ENCODE measurements around the gene EWSR1. TPM values are rescaled to one million over a fixed set of nuclear protein-coding genes. Genes with fewer than 3 reads are reported as not detected.

EWSR1 gene
- total RNA-seq, 3 donors from 2014 or later: 458 to 522 (median 474) TPM

DNA sequence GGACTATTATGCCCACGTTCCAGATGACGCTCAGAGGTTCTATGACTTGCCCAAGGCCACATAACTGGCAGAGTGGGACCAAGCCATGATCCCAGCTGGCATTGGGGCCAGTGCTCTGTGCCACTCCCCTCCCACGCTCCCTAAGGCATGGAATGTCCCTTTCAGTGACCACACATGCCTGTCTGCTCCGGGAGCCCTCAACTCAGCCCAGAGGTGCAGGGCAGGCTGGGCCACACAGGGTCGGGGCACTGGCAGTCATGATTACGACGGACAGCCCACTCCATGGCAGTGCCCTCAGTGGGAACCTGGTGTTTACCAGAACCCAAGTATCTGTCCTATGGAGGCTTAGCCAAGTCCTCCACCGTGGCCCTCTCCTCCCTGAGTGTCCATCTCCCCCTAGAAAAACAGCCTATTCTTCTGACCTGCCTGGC lies 10.3 kb upstream of the EWSR1 start:
- ATAC-seq (no peak), DNase-seq (no peak)
- no peak overlapping the region for H3K4me3 Mint-ChIP-seq
- H3K36me3 Mint-ChIP-seq (ENCODE audit: insufficient read depth): no peaks in the 10 kb centered on the region
- H3K27me3 Mint-ChIP-seq (ENCODE audit: low read depth): peaks cover 2% of the 10 kb centered on the region
- no peaks in the 10 kb centered on the region for H3K9me3 Mint-ChIP-seq
- H3K4me1 Mint-ChIP-seq (ENCODE audit: low read depth): no peaks in the 10 kb centered on the region

DNA sequence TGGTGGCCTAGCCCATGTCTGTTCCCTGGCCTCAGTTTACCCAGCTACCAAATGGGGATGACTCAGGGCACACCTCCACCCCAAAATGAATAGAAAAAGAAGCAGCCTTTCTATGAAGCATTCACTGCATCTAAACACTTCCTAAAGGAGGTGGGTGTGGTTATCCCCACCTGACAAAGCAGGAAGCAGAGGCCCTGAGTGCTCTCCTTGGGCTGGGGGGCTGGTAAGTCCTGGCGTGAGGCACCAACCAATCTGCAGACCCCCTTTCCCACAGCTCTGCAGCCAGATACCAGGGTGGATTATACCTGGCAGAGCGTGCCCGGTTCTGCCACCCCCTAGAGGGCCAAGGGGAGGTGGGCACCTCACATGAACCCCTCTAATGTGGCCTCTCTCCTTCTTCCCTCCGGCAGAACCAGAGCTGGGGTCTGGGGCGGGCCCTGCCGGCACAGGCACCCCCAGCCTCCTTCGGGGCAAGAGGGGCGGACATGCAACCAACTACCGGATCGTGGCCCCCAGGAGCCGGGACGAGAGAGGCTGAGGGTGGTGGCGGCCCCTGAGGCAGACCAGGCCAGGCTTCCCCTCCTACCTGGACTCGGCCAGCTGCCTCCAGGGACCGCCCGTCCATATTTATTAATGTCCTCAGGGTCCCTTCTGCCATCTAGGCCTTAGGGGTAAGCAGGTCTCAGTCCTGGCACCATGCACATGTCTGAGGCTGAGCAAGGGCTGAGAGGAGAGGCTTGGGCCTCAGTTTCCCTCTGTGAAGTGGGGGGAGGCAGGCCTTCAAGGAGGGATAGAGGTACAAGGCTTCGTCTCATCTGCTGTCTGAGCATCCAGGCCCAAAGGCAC lies 9.4 kb upstream of the EWSR1 start:
- ATAC-seq (no peak), DNase-seq (no peak)
- Mint-ChIP-seq H3K9me3 (no peaks in the 10 kb centered on the region), H3K27me3 (ENCODE audit: low read depth) (no peaks in the 10 kb centered on the region), H3K4me1 (ENCODE audit: low read depth) (no peaks in the 10 kb centered on the region), H3K36me3 (ENCODE audit: insufficient read depth) (no peaks in the 10 kb centered on the region), H3K4me3 (no peak overlapping the region)

- DNase-seq: no peak
- no peaks in the 10 kb centered on the region for H3K4me1 Mint-ChIP-seq (ENCODE audit: low read depth)
- H3K36me3 Mint-ChIP-seq (ENCODE audit: insufficient read depth): peaks cover under 1% of the 10 kb centered on the region
- no peak overlapping the region for H3K4me3 Mint-ChIP-seq
- ATAC-seq: no peak
- no peaks in the 10 kb centered on the region for H3K9me3 Mint-ChIP-seq
- H3K27me3 Mint-ChIP-seq (ENCODE audit: low read depth): no peaks in the 10 kb centered on the region
Measured at GRCh38 chr22:29259253-29259899, 8.7 kb upstream of the EWSR1 start.

- Mint-ChIP-seq H3K4me1 (ENCODE audit: low read depth) (no peaks in the 10 kb centered on the region), H3K36me3 (ENCODE audit: insufficient read depth) (peaks cover 2% of the 10 kb centered on the region), H3K4me3 (no peak overlapping the region), H3K27me3 (ENCODE audit: low read depth) (no peaks in the 10 kb centered on the region), H3K9me3 (no peaks in the 10 kb centered on the region)
- DNase-seq: no peak
- no peak for ATAC-seq
Measured at GRCh38 chr22:29260031-29260560, 8.0 kb upstream of the EWSR1 start.

DNA sequence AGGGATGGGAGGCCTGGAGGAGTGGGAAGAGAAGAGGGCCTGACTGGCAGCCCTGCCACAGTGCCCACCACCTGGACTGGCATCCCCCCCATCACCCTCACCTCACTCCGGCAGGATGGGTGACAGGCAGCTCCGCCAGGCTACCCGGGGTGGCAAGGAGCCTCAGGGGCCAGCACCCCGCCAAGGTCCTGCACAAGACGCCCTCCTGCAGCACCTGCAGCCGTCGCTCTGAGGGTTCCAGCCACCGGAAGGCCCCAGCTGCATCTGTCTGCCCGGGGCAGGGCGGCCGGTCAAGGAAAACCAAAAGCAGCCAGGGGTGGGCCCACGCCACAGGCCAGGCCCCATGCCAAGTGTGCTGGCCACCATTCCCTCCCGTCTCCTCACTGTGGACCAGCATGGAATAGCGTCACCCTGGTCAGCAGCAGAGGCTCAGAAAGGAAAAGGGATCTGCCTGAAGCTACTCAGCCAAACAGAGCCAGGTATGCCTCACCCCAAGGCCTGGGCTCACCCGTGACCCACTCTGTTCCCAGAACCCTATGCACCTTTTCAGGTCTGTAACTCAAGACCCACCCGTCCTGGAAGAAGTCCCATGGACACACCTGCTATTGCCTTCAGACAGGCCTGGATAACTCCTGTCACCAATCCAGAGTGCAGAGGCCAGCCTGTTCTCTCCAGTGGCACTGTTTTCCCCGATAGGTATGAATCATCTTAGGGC lies 7.3 kb upstream of the EWSR1 start:
- ATAC-seq (no peak), DNase-seq (no peak)
- Mint-ChIP-seq H3K9me3 (no peaks in the 10 kb centered on the region), H3K4me3 (no peak overlapping the region), H3K4me1 (ENCODE audit: low read depth) (no peaks in the 10 kb centered on the region), H3K36me3 (ENCODE audit: insufficient read depth) (peaks cover 2% of the 10 kb centered on the region), H3K27me3 (ENCODE audit: low read depth) (no peaks in the 10 kb centered on the region)

GRCh38 chr22:29263791-29264276 lies 4.2 kb upstream of the EWSR1 start:
- no peaks in the 10 kb centered on the region for H3K27me3 Mint-ChIP-seq (ENCODE audit: low read depth)
- ATAC-seq: no peak
- DNase-seq: no peak
- H3K4me1 Mint-ChIP-seq (ENCODE audit: low read depth): peaks cover 9% of the 10 kb centered on the region
- no peak overlapping the region for H3K4me3 Mint-ChIP-seq
- H3K9me3 Mint-ChIP-seq: no peaks in the 10 kb centered on the region
- peaks cover 11% of the 10 kb centered on the region for H3K36me3 Mint-ChIP-seq (ENCODE audit: insufficient read depth)

DNA sequence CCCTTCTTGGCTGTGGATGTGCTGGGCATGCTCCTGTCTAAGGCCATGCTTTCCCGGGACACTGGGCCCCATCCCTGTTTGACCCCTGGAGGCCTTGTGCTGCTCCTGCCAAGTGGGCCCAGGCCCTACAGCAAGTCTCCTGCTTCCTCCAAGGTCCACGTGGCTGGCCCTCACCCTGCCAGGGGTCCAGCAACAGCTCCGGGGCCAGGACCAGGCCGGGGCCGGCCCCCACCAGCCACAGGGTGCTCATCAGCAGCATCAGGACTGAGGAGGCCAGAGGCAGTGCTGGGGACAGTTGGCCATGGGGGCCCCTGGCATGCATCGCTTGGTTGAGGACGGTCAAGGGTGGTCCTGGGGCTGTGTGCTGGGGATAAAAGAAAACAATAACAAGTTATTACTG lies 2.8 kb upstream of the EWSR1 start:
- H3K9me3 Mint-ChIP-seq: no peaks in the 10 kb centered on the region
- H3K36me3 Mint-ChIP-seq (ENCODE audit: insufficient read depth): peaks cover 23% of the 10 kb centered on the region
- no peak overlapping the region for H3K4me3 Mint-ChIP-seq
- no peak for ATAC-seq
- H3K27me3 Mint-ChIP-seq (ENCODE audit: low read depth): no peaks in the 10 kb centered on the region
- H3K4me1 Mint-ChIP-seq (ENCODE audit: low read depth): peaks cover 17% of the 10 kb centered on the region
- no peak for DNase-seq

DNA sequence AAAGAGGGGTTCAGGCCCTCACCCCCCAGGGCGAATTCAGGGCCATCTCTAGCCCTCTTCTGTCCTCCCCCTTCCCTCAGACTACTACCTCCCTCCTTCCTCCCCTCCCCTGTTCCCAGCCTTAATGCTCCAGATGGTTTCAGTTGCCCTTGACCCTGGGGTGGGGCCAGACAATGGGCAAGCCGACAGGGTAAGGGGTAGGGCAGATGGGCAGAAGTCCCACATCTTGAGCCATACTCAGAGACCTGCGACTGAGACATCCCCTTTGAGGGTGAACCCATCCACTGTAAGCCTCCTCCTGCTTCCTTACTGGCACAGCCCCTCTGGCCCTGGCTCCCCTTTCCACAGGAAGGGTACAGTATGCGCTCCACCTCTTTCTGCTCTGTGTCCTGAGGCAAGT lies 2.1 kb upstream of the EWSR1 start:
- H3K27me3 Mint-ChIP-seq (ENCODE audit: low read depth): no peaks in the 10 kb centered on the region
- ATAC-seq: no peak

GRCh38 chr22:29266564-29267461 lies 1.3 kb upstream of the EWSR1 start:
- no peak for DNase-seq
- ATAC-seq: no peak
- peaks cover 31% of the 10 kb centered on the region for H3K4me1 Mint-ChIP-seq (ENCODE audit: low read depth)

More for the DNA sequence above, 2.1 kb upstream of the EWSR1 start:
- H3K36me3 Mint-ChIP-seq (ENCODE audit: insufficient read depth): peaks cover 30% of the 10 kb centered on the region
- H3K4me1 Mint-ChIP-seq (ENCODE audit: low read depth): peaks cover 23% of the 10 kb centered on the region
- no peak for DNase-seq
- H3K4me3 Mint-ChIP-seq: peak overlapping the region; percentile 96
- no peaks in the 10 kb centered on the region for H3K9me3 Mint-ChIP-seq

GRCh38 chr22:29267462-29267857 lies 608 bp upstream of the EWSR1 start:
- H3K27me3 Mint-ChIP-seq (ENCODE audit: low read depth): no peaks in the 10 kb centered on the region
- no peak for DNase-seq
- no peak for ATAC-seq
- H3K4me1 Mint-ChIP-seq (ENCODE audit: low read depth): peaks cover 38% of the 10 kb centered on the region
- peaks cover 40% of the 10 kb centered on the region for H3K36me3 Mint-ChIP-seq (ENCODE audit: insufficient read depth)
- no peaks in the 10 kb centered on the region for H3K9me3 Mint-ChIP-seq
- H3K4me3 Mint-ChIP-seq: peak overlapping the region; percentile 96

More at GRCh38 chr22:29266564-29267461, 1.3 kb upstream of the EWSR1 start:
- Mint-ChIP-seq H3K4me3 (peak overlapping the region; percentile 96), H3K27me3 (ENCODE audit: low read depth) (no peaks in the 10 kb centered on the region), H3K36me3 (ENCODE audit: insufficient read depth) (peaks cover 35% of the 10 kb centered on the region), H3K9me3 (no peaks in the 10 kb centered on the region)

- no peaks in the 10 kb centered on the region for H3K27me3 Mint-ChIP-seq (ENCODE audit: low read depth)
- peak overlapping the region; percentile 96 for H3K4me3 Mint-ChIP-seq
- DNase-seq (peak; percentile 26), ATAC-seq (peak; percentile 29 to 36)
- H3K9me3 Mint-ChIP-seq: no peaks in the 10 kb centered on the region
- peaks cover 50% of the 10 kb centered on the region for H3K4me1 Mint-ChIP-seq (ENCODE audit: low read depth)
- H3K36me3 Mint-ChIP-seq (ENCODE audit: insufficient read depth): peaks cover 51% of the 10 kb centered on the region
Measured at GRCh38 chr22:29268511-29269229, 602 bp downstream of the EWSR1 start.

GRCh38 chr22:29269230-29269604 lies 1.1 kb downstream of the EWSR1 start:
- no peak for DNase-seq
- H3K9me3 Mint-ChIP-seq: no peaks in the 10 kb centered on the region
- H3K27me3 Mint-ChIP-seq (ENCODE audit: low read depth): no peaks in the 10 kb centered on the region
- H3K4me1 Mint-ChIP-seq (ENCODE audit: low read depth): peaks cover 55% of the 10 kb centered on the region
- H3K4me3 Mint-ChIP-seq: peak overlapping the region; percentile 96
- peaks cover 53% of the 10 kb centered on the region for H3K36me3 Mint-ChIP-seq (ENCODE audit: insufficient read depth)
- ATAC-seq: no peak
